HG03354 (cell line): ENCODE results near the gene SLC6A6.

Source experiments
- ATAC-seq: cut with Tn5 transposase; IDR thresholded peaks from one replicate; pipeline ENCODE4 v1.9.1; 2021; ENCODE audit warnings: mild to moderate bottlenecking; ENCODE audit not compliant: unreplicated experiment, poor library complexity, severe bottlenecking

Gene SLC6A6

GRCh38 chr3:14524920-14525660, 122.7 kb downstream of the SLC6A6 start:
- ATAC-seq, result no peak

GRCh38 chr3:14525685-14526631, 123.6 kb downstream of the SLC6A6 start:
- ATAC-seq, result no peak

GRCh38 chr3:14528081-14528480, 125.7 kb downstream of the SLC6A6 start:
- ATAC-seq, result no peak

GRCh38 chr3:14531856-14532395, 129.5 kb downstream of the SLC6A6 start:
- ATAC-seq, result no peak

- ATAC-seq, result no peak
These were observed 130.5 kb downstream of the SLC6A6 start for GRCh38 chr3:14532691-14533456.

GRCh38 chr3:14533457-14533958, 131.1 kb downstream of the SLC6A6 start:
- ATAC-seq, result no peak

GRCh38 chr3:14534516-14535191, 132.2 kb downstream of the SLC6A6 start:
- ATAC-seq, result no peak

GRCh38 chr3:14535616-14536015, 133.2 kb downstream of the SLC6A6 start:
- no peak for ATAC-seq

GRCh38 chr3:14536055-14536815, 133.8 kb downstream of the SLC6A6 start:
- no peak for ATAC-seq

GRCh38 chr3:14536837-14537589, 134.6 kb downstream of the SLC6A6 start:
- no peak for ATAC-seq

GRCh38 chr3:14537590-14538450, 135.4 kb downstream of the SLC6A6 start:
- ATAC-seq, result no peak

- ATAC-seq, result no peak
These were observed 136.2 kb downstream of the SLC6A6 start for GRCh38 chr3:14538451-14539088.
